ENCODE data around the gene CDC73. TPM values are rescaled to one million over a fixed set of nuclear protein-coding genes. Genes with fewer than 3 reads are reported as not detected.
A peak's percentile ranks its signal among the peaks of the same experiment; 100 is the strongest.

CDC73 gene
- 10 to 100 TPM; 52.8 to 53.0 TPM for total RNA-seq
- 31.7 TPM for polyA plus RNA-seq (2013, experiment 1 of 2)
- polyA plus RNA-seq (2013, experiment 2 of 2) = 30.3 TPM
- long read RNA-seq, experiment 1, full-length matches to known transcripts = 2 of 10 reads
- long read RNA-seq, experiment 1, partial matches to known transcripts = 1 of 10 reads
- long read RNA-seq, experiment 1, other reads (novel, unspliced or antisense) = 7 of 10 reads
- long read RNA-seq, experiment 2, full-length matches to known transcripts = 88 of 100 reads
- long read RNA-seq, experiment 2, partial matches to known transcripts = 3 of 100 reads
- long read RNA-seq, experiment 2, other reads (novel, unspliced or antisense) = 9 of 100 reads
- long read RNA-seq, experiment 3, full-length matches to known transcripts = 49 of 78 reads
- long read RNA-seq, experiment 3, partial matches to known transcripts = 22 of 78 reads
- long read RNA-seq, experiment 3, other reads (novel, unspliced or antisense) = 7 of 78 reads
- long read RNA-seq, experiment 4, full-length matches to known transcripts = 14 of 25 reads
- long read RNA-seq, experiment 4, partial matches to known transcripts = 11 of 25 reads
- long read RNA-seq, experiment 4, other reads (novel, unspliced or antisense) = 0 of 25 reads

GRCh38 chr1:193121616-193122593 lies at the start of gene CDC73:
CDC73 (plus strand) TSS chr1:193122031; CDS start chr1:193122201, 170 bp downstream.
- Mint-ChIP-seq H3K9me3 (no peaks in the 10 kb centered on the region), H3K36me3 (ENCODE audit: low read depth) (peaks cover 16% of the 10 kb centered on the region), H3K27ac (peak within 1 kb of the TSS; percentile 99), H3K4me1 (peaks cover 11% of the 10 kb centered on the region), H3K27me3 (ENCODE audit: insufficient read depth) (peaks cover 21% of the 10 kb centered on the region), H3K4me3 (peak within 1 kb of the TSS; percentile 98)
- Histone ChIP-seq H3K27ac (ENCODE audit: low read depth, low read length) (peak within 1 kb of the TSS; percentile 91), H3K27me3 (ENCODE audit: control insufficient read depth, insufficient read depth, low read length, poor library complexity, severe bottlenecking) (peaks cover 5% of the 10 kb centered on the region), H3K4me3 (ENCODE audit: low read length) (peak within 1 kb of the TSS; percentile 96), H3K4me1 (ENCODE audit: control insufficient read depth, insufficient read depth, low read length) (no peaks in the 10 kb centered on the region), H3K9ac (ENCODE audit: extremely low read depth, low read length, poor library complexity, severe bottlenecking) (peak within 1 kb of the TSS; percentile 79), H3K9me3 (ENCODE audit: control insufficient read depth, low read length) (no peaks in the 10 kb centered on the region), H3K36me3 (ENCODE audit: control insufficient read depth, insufficient read depth, low read length) (peaks cover 20% of the 10 kb centered on the region)
- TF ChIP-seq CTCF (conservative IDR thresholded peaks at IDR 0.05) = peak; percentile 97
- WGBS, 2 experiments (ENCODE audit: insufficient coverage in 1 of 2, insufficient read length in 1 of 2) = 0% methylated on average over 5 to 82 of the region's 85 CpGs
- DNase-seq = peak; percentile 99

DNA sequence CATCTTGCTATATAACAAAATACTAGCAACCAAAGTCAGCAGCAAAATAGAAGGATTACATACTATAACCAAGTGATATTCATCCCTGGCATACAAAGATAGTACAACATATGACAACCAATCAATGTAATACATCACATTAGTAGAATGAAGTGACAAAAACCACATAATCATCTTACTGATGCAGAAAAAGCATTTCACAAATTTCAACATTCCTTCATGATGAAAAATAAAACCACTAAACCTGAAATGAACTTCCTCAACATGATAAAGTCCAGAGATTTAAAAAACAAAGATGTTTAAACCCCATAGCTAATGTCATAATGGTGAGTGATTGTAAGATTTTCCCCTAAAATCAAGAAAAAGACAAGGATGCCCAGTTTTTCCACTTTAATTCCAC lies 43.8 kb upstream of the CDC73 start:
- Histone ChIP-seq H3K4me3 (ENCODE audit: low read length) (no peak overlapping the region), H3K27me3 (ENCODE audit: control insufficient read depth, insufficient read depth, low read length, poor library complexity, severe bottlenecking) (no peaks in the 10 kb centered on the region), H3K9ac (ENCODE audit: extremely low read depth, low read length, poor library complexity, severe bottlenecking) (no peak overlapping the region), H3K4me1 (ENCODE audit: control insufficient read depth, insufficient read depth, low read length) (peaks cover 5% of the 10 kb centered on the region), H3K27ac (ENCODE audit: low read depth, low read length) (no peak overlapping the region), H3K36me3 (ENCODE audit: control insufficient read depth, insufficient read depth, low read length) (peaks cover 63% of the 10 kb centered on the region), H3K9me3 (ENCODE audit: control insufficient read depth, low read length) (peaks cover 35% of the 10 kb centered on the region)
- peaks cover 6% of the 10 kb centered on the region for H3K4me1 Mint-ChIP-seq
- H3K27me3 Mint-ChIP-seq (ENCODE audit: insufficient read depth) = no peaks in the 10 kb centered on the region
- TF ChIP-seq CTCF (conservative IDR thresholded peaks at IDR 0.05) = no peak
- no peak overlapping the region for H3K4me3 Mint-ChIP-seq
- H3K36me3 Mint-ChIP-seq (ENCODE audit: low read depth) = peaks cover 52% of the 10 kb centered on the region
- DNase-seq = no peak
- no peak overlapping the region for H3K27ac Mint-ChIP-seq
- H3K9me3 Mint-ChIP-seq = peaks cover 26% of the 10 kb centered on the region

- Mint-ChIP-seq H3K9me3 (peaks cover 26% of the 10 kb centered on the region), H3K27me3 (ENCODE audit: insufficient read depth) (no peaks in the 10 kb centered on the region), H3K36me3 (ENCODE audit: low read depth) (peaks cover 59% of the 10 kb centered on the region), H3K4me1 (peaks cover 12% of the 10 kb centered on the region), H3K27ac (no peak overlapping the region), H3K4me3 (no peak overlapping the region)
- no peak for DNase-seq
- WGBS, 2 experiments (ENCODE audit: insufficient coverage in 1 of 2, insufficient read length in 1 of 2) = 86 to 93% methylated on average over 3 of the region's 3 CpGs
- no peak for TF ChIP-seq CTCF (conservative IDR thresholded peaks at IDR 0.05)
- Histone ChIP-seq H3K9ac (ENCODE audit: extremely low read depth, low read length, poor library complexity, severe bottlenecking) (no peak overlapping the region), H3K27me3 (ENCODE audit: control insufficient read depth, insufficient read depth, low read length, poor library complexity, severe bottlenecking) (no peaks in the 10 kb centered on the region), H3K9me3 (ENCODE audit: control insufficient read depth, low read length) (peaks cover 35% of the 10 kb centered on the region), H3K4me3 (ENCODE audit: low read length) (peak overlapping the region; percentile 26), H3K4me1 (ENCODE audit: control insufficient read depth, insufficient read depth, low read length) (peaks cover 5% of the 10 kb centered on the region), H3K27ac (ENCODE audit: low read depth, low read length) (no peak overlapping the region), H3K36me3 (ENCODE audit: control insufficient read depth, insufficient read depth, low read length) (peaks cover 74% of the 10 kb centered on the region)
Measured at GRCh38 chr1:193079187-193079586, 42.6 kb upstream of the CDC73 start.

Data from endodermal cell (in vitro differentiated cells).